ENCODE results near the gene VPS35L.

GRCh38 chr16:19527161-19527560, 28.3 kb upstream of the VPS35L start:
- TF ChIP-seq EZH2 (IDR thresholded peaks at IDR 0.05; ENCODE audit: insufficient read depth, low read length) (no peak), CTCF (IDR thresholded peaks at IDR 0.05; ENCODE audit: insufficient read depth, low read depth, low read length) (no peak)

Data from astrocyte (in vitro differentiated cells and primary cell).